ENCODE results near the gene TCP11.
A peak's percentile ranks its signal among the peaks of the same experiment; 100 is the strongest.

TCP11 gene

GRCh38 chr6:35163836-35164235 lies 22.7 kb upstream of the TCP11 start:
- Mint-ChIP-seq H3K27ac (no peak overlapping the region), H3K36me3 (peaks cover 5% of the 10 kb centered on the region), H3K4me3 (no peak overlapping the region), H3K27me3 (peaks cover 23% of the 10 kb centered on the region), H3K9me3 (no peaks in the 10 kb centered on the region), H3K4me1 (no peaks in the 10 kb centered on the region)
- ATAC-seq, result no peak

- Mint-ChIP-seq H3K4me1 (no peaks in the 10 kb centered on the region), H3K27ac (no peak overlapping the region), H3K4me3 (no peak overlapping the region), H3K9me3 (no peaks in the 10 kb centered on the region), H3K36me3 (peaks cover 5% of the 10 kb centered on the region), H3K27me3 (peaks cover 23% of the 10 kb centered on the region)
- no peak for ATAC-seq
Measured at GRCh38 chr6:35161776-35162607, 20.9 kb upstream of the TCP11 start.

GRCh38 chr6:35161266-35161665 lies 20.1 kb upstream of the TCP11 start:
- no peak for ATAC-seq
- no peak overlapping the region for H3K4me3 Mint-ChIP-seq
- H3K27ac Mint-ChIP-seq, result no peak overlapping the region
- peaks cover 5% of the 10 kb centered on the region for H3K36me3 Mint-ChIP-seq
- no peaks in the 10 kb centered on the region for H3K9me3 Mint-ChIP-seq
- no peaks in the 10 kb centered on the region for H3K4me1 Mint-ChIP-seq
- H3K27me3 Mint-ChIP-seq, result peaks cover 23% of the 10 kb centered on the region

GRCh38 chr6:35160642-35161041 lies 19.5 kb upstream of the TCP11 start:
- no peak for ATAC-seq
- H3K9me3 Mint-ChIP-seq, result no peaks in the 10 kb centered on the region
- H3K27ac Mint-ChIP-seq, result no peak overlapping the region
- H3K36me3 Mint-ChIP-seq, result peaks cover 5% of the 10 kb centered on the region
- peaks cover 23% of the 10 kb centered on the region for H3K27me3 Mint-ChIP-seq
- H3K4me1 Mint-ChIP-seq, result no peaks in the 10 kb centered on the region
- H3K4me3 Mint-ChIP-seq, result no peak overlapping the region

- ATAC-seq, result no peak
- Mint-ChIP-seq H3K4me1 (no peaks in the 10 kb centered on the region), H3K27ac (no peak overlapping the region), H3K9me3 (no peaks in the 10 kb centered on the region), H3K27me3 (peaks cover 10% of the 10 kb centered on the region), H3K4me3 (no peak overlapping the region), H3K36me3 (no peaks in the 10 kb centered on the region)
Measured at GRCh38 chr6:35158520-35158919, 17.4 kb upstream of the TCP11 start.

GRCh38 chr6:35154947-35155346 lies 13.8 kb upstream of the TCP11 start:
- Mint-ChIP-seq H3K36me3 (no peaks in the 10 kb centered on the region), H3K27ac (no peak overlapping the region), H3K27me3 (no peaks in the 10 kb centered on the region), H3K9me3 (no peaks in the 10 kb centered on the region), H3K4me3 (no peak overlapping the region), H3K4me1 (no peaks in the 10 kb centered on the region)
- ATAC-seq, result no peak

- no peaks in the 10 kb centered on the region for H3K4me1 Mint-ChIP-seq
Measured at GRCh38 chr6:35154262-35154661, 13.1 kb upstream of the TCP11 start.

GRCh38 chr6:35152067-35152707 lies 11.0 kb upstream of the TCP11 start:
- H3K27me3 Mint-ChIP-seq, result peaks cover 18% of the 10 kb centered on the region
- ATAC-seq, result no peak
- no peak overlapping the region for H3K4me3 Mint-ChIP-seq
- no peaks in the 10 kb centered on the region for H3K36me3 Mint-ChIP-seq
- H3K9me3 Mint-ChIP-seq, result no peaks in the 10 kb centered on the region
- no peaks in the 10 kb centered on the region for H3K4me1 Mint-ChIP-seq
- no peak overlapping the region for H3K27ac Mint-ChIP-seq

More at GRCh38 chr6:35154262-35154661, 13.1 kb upstream of the TCP11 start:
- H3K27ac Mint-ChIP-seq, result no peak overlapping the region
- H3K9me3 Mint-ChIP-seq, result no peaks in the 10 kb centered on the region
- H3K27me3 Mint-ChIP-seq, result peaks cover 2% of the 10 kb centered on the region
- H3K36me3 Mint-ChIP-seq, result no peaks in the 10 kb centered on the region
- no peak for ATAC-seq
- H3K4me3 Mint-ChIP-seq, result no peak overlapping the region

- H3K27ac Mint-ChIP-seq, result no peak overlapping the region
Measured at GRCh38 chr6:35151466-35151865, 10.3 kb upstream of the TCP11 start.

GRCh38 chr6:35149891-35150566 lies 8.9 kb upstream of the TCP11 start:
- no peak overlapping the region for H3K4me3 Mint-ChIP-seq
- peaks cover 18% of the 10 kb centered on the region for H3K27me3 Mint-ChIP-seq
- no peaks in the 10 kb centered on the region for H3K36me3 Mint-ChIP-seq
- H3K9me3 Mint-ChIP-seq, result no peaks in the 10 kb centered on the region
- no peak overlapping the region for H3K27ac Mint-ChIP-seq
- H3K4me1 Mint-ChIP-seq, result no peaks in the 10 kb centered on the region
- no peak for ATAC-seq

More at GRCh38 chr6:35151466-35151865, 10.3 kb upstream of the TCP11 start:
- no peak overlapping the region for H3K4me3 Mint-ChIP-seq
- no peaks in the 10 kb centered on the region for H3K4me1 Mint-ChIP-seq
- no peaks in the 10 kb centered on the region for H3K9me3 Mint-ChIP-seq
- H3K36me3 Mint-ChIP-seq, result no peaks in the 10 kb centered on the region
- H3K27me3 Mint-ChIP-seq, result peaks cover 18% of the 10 kb centered on the region
- no peak for ATAC-seq

GRCh38 chr6:35148167-35148741 lies 7.1 kb upstream of the TCP11 start:
- H3K27ac Mint-ChIP-seq, result no peak overlapping the region
- peaks cover 18% of the 10 kb centered on the region for H3K27me3 Mint-ChIP-seq
- H3K4me1 Mint-ChIP-seq, result no peaks in the 10 kb centered on the region
- no peak overlapping the region for H3K4me3 Mint-ChIP-seq
- peak; percentile 58 for ATAC-seq
- no peaks in the 10 kb centered on the region for H3K36me3 Mint-ChIP-seq
- no peaks in the 10 kb centered on the region for H3K9me3 Mint-ChIP-seq

GRCh38 chr6:35147486-35147885 lies 6.3 kb upstream of the TCP11 start:
- peaks cover 18% of the 10 kb centered on the region for H3K27me3 Mint-ChIP-seq
- H3K36me3 Mint-ChIP-seq, result no peaks in the 10 kb centered on the region
- no peaks in the 10 kb centered on the region for H3K4me1 Mint-ChIP-seq
- H3K27ac Mint-ChIP-seq, result no peak overlapping the region
- no peak for ATAC-seq
- no peaks in the 10 kb centered on the region for H3K9me3 Mint-ChIP-seq
- H3K4me3 Mint-ChIP-seq, result no peak overlapping the region

- no peaks in the 10 kb centered on the region for H3K36me3 Mint-ChIP-seq
- peaks cover 18% of the 10 kb centered on the region for H3K27me3 Mint-ChIP-seq
- H3K27ac Mint-ChIP-seq, result no peak overlapping the region
- H3K4me1 Mint-ChIP-seq, result no peaks in the 10 kb centered on the region
- no peak for ATAC-seq
- no peak overlapping the region for H3K4me3 Mint-ChIP-seq
- H3K9me3 Mint-ChIP-seq, result no peaks in the 10 kb centered on the region
Measured at GRCh38 chr6:35147026-35147425, 5.9 kb upstream of the TCP11 start.

GRCh38 chr6:35146453-35146852 lies 5.3 kb upstream of the TCP11 start:
- ATAC-seq, result no peak
- Mint-ChIP-seq H3K27me3 (peaks cover 18% of the 10 kb centered on the region), H3K4me3 (no peak overlapping the region), H3K9me3 (no peaks in the 10 kb centered on the region), H3K27ac (no peak overlapping the region), H3K4me1 (no peaks in the 10 kb centered on the region), H3K36me3 (no peaks in the 10 kb centered on the region)

GRCh38 chr6:35145757-35146156 lies 4.6 kb upstream of the TCP11 start:
- Mint-ChIP-seq H3K9me3 (no peaks in the 10 kb centered on the region), H3K27ac (no peak overlapping the region), H3K4me3 (no peak overlapping the region), H3K36me3 (no peaks in the 10 kb centered on the region), H3K27me3 (peaks cover 20% of the 10 kb centered on the region), H3K4me1 (peaks cover 1% of the 10 kb centered on the region)
- no peak for ATAC-seq

All from stimulated activated memory B cell treated with anti-CD40 and anti-IgM and Interleukin-4, amounts not matched to agents 10 μg/mL and 1 μg/mL and 100 μg/mL, for 72 hours (primary cell).